Aorta (tissue), 5 donors: ENCODE data around the gene OR2V1. TPM values are rescaled to one million over a fixed set of nuclear protein-coding genes. Genes with fewer than 3 reads are reported as not detected.
"Not testable (repeated sequence)": the region's sequence is repeated elsewhere in the genome, so short reads cannot be mapped to it uniquely, and the experiment has no call there.

Experiments
- ATAC-seq: fragments of 200-7000 bp; cut with Tn5 transposase; one replicate; pipeline ENCODE4 v1.9.1; 2022; ENCODE audit warnings: moderate library complexity; ENCODE audit not compliant: low FRiP score
- DNase-seq, 2 donors: peaks; one replicate each; pipeline ENCODE4 v3.0.0-alpha.2; 2020
- H3K27ac ChIP-seq, 2 donors: one replicate each; pipeline ENCODE4 v1.5.1; 2013; ENCODE audit warnings: low read length in 2 of 2, mild to moderate bottlenecking in 2 of 2, moderate library complexity in 2 of 2, control low read depth in 1 of 2, inconsistent platforms in 1 of 2, low read depth in 1 of 2
- H3K27me3 ChIP-seq, 2 donors: one replicate each; pipeline ENCODE4 v1.6.1; 2013; ENCODE audit warnings: control low read depth in 1 of 2, low read length in 1 of 2, mild to moderate bottlenecking in 1 of 2, moderate library complexity in 1 of 2; ENCODE audit not compliant: insufficient read depth in 2 of 2, control insufficient read depth in 1 of 2
- H3K36me3 ChIP-seq, 2 donors: one replicate each; pipeline ENCODE4 v1.6.1; 2013; ENCODE audit warnings: control low read depth in 1 of 2, low read length in 1 of 2, mild to moderate bottlenecking in 1 of 2; ENCODE audit not compliant: insufficient read depth in 2 of 2, control insufficient read depth in 1 of 2
- H3K4me1 ChIP-seq, 2 donors: one replicate each; pipeline ENCODE4 v1.6.1; 2013; ENCODE audit warnings: low read length in 2 of 2, control low read depth in 1 of 2, mild to moderate bottlenecking in 1 of 2, moderate library complexity in 1 of 2; ENCODE audit not compliant: insufficient read depth in 2 of 2, control insufficient read depth in 1 of 2
- H3K4me3 ChIP-seq, 2 donors: one replicate each; pipeline ENCODE4 v1.5.1; 2013; ENCODE audit warnings: low read length in 2 of 2, control low read depth in 1 of 2, mild to moderate bottlenecking in 1 of 2
- H3K9me3 ChIP-seq: one replicate; pipeline ENCODE4 v1.6.1; 2013; ENCODE audit warnings: mild to moderate bottlenecking, low read length; ENCODE audit not compliant: control insufficient read depth
- WGBS, 2 donors: extraction: QIAGEN DNeasy Blood & Tissue Kit; methylation state at CpG; one replicate each; pipeline ENCODE4 v1.1.7; 2013; 5-methylcytosine and 5-hydroxymethylcytosine counted together
- intact Hi-C, 2 donors: fragments of 100-400 bp; cut with DNase I; formaldehyde crosslinking; loops; one replicate each; pipeline versions ENCODE4 v1.14.2 to v1.15.0; 2022
- polyA plus RNA-seq, 2 donors: library from polyadenylated mRNA; stranded (reverse); fragments of 200-250 nt; gene quantifications; one replicate each; pipeline ENCODE4 v1.2.3, GENCODE V29; 2013
- total RNA-seq, 2 donors: library from RNA; stranded (reverse); fragmentation: NEBNext Ultra II Directional; extraction: Animal tissue kit (Norgen Biotek cat#: 25700); gene quantifications; one replicate each; pipeline ENCODE4 v1.2.1, GENCODE V29; 2021
- donor health status: healthy with polysubstance abuse.
- donor health status: Bipolar disorder and iron deficiency.
- donor health status: DM: no; HTN: no; CAD: no.
- donor health status: DM: no; HTN: no; CAD: no.
- donor health status: DM: yes; HTN: yes; CAD: no.

Gene OR2V1
- total and polyA plus RNA-seq, 4 donors = not detected

DNA sequence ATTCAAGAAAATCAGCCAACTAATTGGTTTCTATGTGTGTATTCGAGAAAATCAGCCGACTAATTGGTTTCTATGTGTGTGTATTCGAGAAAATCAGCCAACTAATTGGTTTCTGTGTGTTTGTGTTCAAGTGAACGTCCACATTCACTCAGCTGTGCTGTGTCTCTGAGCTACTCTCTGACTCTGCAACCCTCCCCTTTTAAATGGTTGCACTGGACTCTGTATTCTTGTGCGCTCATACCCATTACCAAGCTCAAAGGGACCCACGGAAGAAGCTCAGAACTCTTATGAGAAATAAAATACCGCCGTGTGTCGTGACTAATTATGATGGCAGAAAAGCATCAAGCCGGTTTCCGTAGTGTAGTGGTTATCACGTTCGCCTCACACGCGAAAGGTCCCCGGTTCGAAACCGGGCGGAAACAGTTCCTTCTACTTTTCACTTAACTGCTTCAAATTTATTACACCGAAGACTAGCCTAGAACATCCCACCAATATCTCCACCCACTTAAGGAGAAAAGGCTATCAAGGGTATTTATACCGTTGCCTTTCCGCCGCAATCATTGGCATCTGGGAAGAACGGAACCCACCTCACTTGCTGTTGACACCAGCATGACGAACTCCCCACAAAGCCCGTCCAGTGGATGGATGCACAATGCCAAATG is 34.1 kb downstream of the OR2V1 start:
- DNase-seq, H3K4me1 ChIP-seq, H3K9me3 ChIP-seq, intact Hi-C loops, H3K27ac ChIP-seq, H3K27me3 ChIP-seq, H3K4me3 ChIP-seq, ATAC-seq, H3K36me3 ChIP-seq: not testable (repeated sequence)
- no CpG with 5 or more reads among the region's 26 CpGs for WGBS, 2 donors

DNA sequence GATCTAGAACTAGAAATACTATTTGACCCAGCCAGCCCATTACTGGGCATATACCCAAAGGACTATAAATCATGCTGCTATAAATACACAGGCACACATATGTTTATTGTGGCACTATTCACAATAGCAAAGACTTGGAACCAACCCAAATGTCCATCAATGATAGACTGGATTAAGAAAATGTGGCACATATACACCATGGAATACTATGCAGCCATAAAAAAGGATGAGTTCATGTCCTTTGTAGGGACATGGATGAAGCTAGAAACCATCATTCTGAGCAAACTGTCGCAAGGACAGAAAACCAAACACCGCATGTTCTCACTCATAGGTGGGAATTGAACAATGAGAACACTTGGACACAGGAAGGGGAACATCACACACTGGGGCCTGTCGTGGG is 35.8 kb downstream of the OR2V1 start:
- H3K27me3 ChIP-seq = not testable (repeated sequence)

DNA sequence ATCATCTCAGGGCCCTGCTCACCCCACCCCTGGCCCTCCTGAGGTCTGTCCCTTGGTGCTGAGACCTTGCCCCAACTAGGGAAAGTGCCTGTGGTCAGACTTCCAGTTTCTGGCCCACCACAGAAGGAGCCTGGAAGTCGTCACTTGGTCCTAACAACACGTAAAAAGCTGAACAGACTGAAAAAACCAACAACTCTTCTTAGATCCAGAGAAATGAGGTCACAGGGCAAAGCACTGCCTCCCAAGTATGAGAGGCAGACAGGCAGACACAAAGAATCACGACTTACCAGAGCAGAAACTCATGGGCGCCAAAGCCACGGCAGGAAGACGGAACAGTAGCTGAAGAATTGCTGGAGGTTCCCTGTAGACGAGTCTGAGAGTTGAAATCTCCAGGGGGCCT is 38.5 kb downstream of the OR2V1 start:
- H3K36me3 ChIP-seq = no peaks in the 10 kb centered on the region
- no peaks in the 10 kb centered on the region for H3K4me1 ChIP-seq
- no peak overlapping the region for H3K27ac ChIP-seq
- intact Hi-C loops = no loop called here
- no peak for ATAC-seq
- DNase-seq = no peak
- no peaks in the 10 kb centered on the region for H3K9me3 ChIP-seq
- H3K27me3 ChIP-seq = no peaks in the 10 kb centered on the region
- 54 to 59% methylated on average over 7 of the region's 7 CpGs for WGBS, 2 donors
- no peak overlapping the region for H3K4me3 ChIP-seq

More for the DNA sequence above, 35.8 kb downstream of the OR2V1 start:
- H3K4me3 ChIP-seq, H3K4me1 ChIP-seq, H3K27ac ChIP-seq, H3K9me3 ChIP-seq, intact Hi-C loops, ATAC-seq, DNase-seq, H3K36me3 ChIP-seq: not testable (repeated sequence)
- 79% methylated on average over 3 of the region's 3 CpGs; no CpG with 5 or more reads in 1 of the 2 donors for WGBS, 2 donors

DNA sequence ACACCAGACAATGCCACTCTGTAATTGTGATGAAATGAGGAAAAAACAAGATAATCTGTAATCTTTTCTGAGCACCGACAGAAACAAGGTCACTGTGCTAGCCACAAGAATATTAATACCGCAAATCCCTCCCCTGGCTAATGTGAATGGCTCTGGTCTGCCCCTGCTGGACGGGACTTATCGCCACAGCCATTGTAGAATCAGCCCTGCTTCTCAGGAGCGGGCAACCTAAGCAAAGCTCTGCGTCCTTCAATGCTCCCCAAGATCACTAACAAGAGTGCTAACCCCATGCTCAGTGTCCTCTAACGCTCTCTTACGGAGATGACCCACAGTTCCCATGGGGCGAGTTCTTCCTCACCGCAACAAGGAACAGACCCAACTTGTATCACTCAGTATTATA is 42.7 kb downstream of the OR2V1 start:
- Histone ChIP-seq H3K27ac (no peak overlapping the region), H3K4me1 (no peaks in the 10 kb centered on the region), H3K4me3 (no peak overlapping the region), H3K36me3 (no peaks in the 10 kb centered on the region), H3K27me3 (no peaks in the 10 kb centered on the region), H3K9me3 (no peaks in the 10 kb centered on the region)
- WGBS, 2 donors = 43 to 55% methylated on average over 10 of the region's 10 CpGs
- intact Hi-C loops = no loop called here
- DNase-seq (no peak), ATAC-seq (no peak)

DNA sequence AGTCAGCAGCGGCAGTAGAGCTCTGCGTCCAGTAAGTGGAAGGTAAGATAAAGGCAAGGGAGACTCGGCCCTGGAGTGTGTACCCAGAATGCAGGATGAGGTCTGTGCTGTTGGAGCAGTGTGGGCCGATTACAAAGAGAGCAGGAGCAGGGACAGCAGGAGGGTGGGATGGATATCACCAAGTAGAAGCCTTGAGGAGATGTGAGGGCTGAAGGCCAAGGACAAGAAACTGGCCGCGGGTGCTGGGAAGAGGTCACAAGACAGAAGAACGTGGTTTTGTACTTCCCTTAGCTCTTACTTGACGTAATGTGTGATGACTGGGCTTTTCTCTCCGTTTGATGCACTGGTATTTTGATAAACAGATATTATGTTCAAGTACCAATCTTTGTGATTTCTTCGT is 43.7 kb downstream of the OR2V1 start:
- Histone ChIP-seq H3K4me1 (no peaks in the 10 kb centered on the region), H3K9me3 (no peaks in the 10 kb centered on the region), H3K27ac (no peak overlapping the region), H3K36me3 (no peaks in the 10 kb centered on the region), H3K4me3 (no peak overlapping the region), H3K27me3 (no peaks in the 10 kb centered on the region)
- ATAC-seq = no peak
- intact Hi-C loops = no loop called here
- DNase-seq = no peak
- 80% methylated on average over 10 of the region's 10 CpGs for WGBS, 2 donors

DNA sequence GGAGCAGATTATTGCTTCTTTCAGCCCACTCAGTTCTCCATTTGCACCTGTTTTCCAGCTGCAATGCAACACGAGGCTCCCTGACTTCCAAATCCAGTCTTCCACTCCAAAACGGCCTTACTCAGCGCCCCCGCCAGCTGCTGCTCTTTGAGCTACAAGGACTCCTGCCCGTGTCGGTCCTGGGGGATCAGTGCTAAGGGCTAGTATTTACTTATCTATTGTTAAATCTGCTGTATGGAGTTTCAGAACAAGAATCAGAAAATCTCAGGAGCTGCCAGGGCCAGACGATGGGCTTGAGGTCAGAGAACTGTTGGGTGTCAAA is 44.1 kb downstream of the OR2V1 start:
- no peaks in the 10 kb centered on the region for H3K36me3 ChIP-seq
- H3K4me3 ChIP-seq = no peak overlapping the region
- H3K27me3 ChIP-seq = no peaks in the 10 kb centered on the region
- H3K4me1 ChIP-seq = no peaks in the 10 kb centered on the region
- intact Hi-C loops = no loop called here
- ATAC-seq = no peak
- H3K9me3 ChIP-seq = no peaks in the 10 kb centered on the region
- H3K27ac ChIP-seq = no peak overlapping the region
- no peak for DNase-seq
- WGBS, 2 donors = 49 to 56% methylated on average over 7 of the region's 7 CpGs

DNA sequence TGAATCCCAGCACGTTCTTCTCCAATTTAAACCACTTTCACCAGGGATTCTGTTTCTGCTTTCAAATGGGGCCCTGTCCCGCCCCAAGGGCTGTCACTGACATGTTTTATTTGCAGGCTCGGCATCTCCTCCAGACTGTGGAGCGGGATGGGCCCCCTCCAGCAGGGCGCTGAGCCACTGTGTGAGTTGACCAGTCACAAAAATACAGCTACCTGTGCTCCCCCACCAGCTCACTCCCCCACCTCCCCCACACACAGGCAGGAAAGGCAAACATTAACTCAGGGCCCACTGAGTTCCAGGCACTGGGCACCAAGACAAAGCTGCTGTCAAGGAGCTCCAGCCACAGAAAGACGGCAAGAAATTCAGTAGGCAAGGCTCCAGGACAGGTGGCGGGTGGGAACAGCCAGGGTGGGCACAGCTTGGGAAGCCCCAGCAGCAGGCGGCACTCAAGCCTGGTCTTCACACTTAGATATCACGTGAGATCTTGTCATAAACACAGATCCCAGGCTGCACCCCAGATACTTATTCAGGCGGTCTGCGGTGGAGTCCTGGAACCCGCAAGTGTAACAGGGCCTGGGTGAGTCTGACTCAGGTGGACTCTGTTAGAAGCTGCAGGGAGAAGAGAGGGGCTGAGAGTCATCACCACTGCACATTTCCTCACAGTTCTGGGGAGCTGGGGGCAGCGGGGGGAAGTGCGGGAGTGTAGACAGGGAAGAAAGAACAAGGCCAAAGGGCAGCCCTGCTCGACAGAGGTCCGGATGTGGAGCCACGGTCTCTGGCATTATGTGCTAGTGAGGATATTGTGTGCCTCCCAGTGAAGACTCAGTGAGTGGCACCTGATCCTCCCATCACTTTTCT is 44.7 kb downstream of the OR2V1 start:
- Histone ChIP-seq H3K4me1 (no peaks in the 10 kb centered on the region), H3K36me3 (no peaks in the 10 kb centered on the region), H3K4me3 (no peak overlapping the region), H3K9me3 (no peaks in the 10 kb centered on the region), H3K27ac (no peak overlapping the region), H3K27me3 (no peaks in the 10 kb centered on the region)
- WGBS, 2 donors = 44 to 51% methylated on average over 17 of the region's 17 CpGs
- DNase-seq = no peak
- intact Hi-C loops = no loop called here
- ATAC-seq = no peak

DNA sequence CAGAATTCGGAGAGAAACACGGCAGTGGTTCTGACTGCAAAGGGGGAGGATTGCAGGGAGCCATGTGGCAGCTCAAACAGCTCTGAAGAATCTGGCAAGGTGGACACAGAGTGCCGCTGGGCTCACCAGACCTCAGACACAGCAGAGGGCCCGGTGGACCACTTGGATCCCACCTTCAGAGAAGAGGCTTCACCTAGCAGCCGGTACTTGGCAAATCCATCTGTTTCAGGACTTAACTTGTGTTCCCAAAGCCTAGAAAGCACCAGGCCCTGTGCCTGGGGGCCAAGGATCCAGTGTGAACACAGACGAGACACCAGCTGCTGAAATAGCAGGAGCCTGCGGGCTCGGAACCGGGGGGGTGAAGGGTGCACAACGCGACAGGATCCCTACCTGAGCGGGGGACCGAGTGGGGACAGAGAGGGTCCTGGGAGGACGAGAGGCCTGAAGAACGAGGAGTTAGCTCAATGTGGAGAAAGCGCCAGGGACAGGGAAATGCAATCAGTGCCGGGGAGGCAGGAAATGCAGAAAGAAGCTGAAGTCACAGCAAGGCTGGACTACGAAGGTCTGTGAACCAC is 46.3 kb downstream of the OR2V1 start:
- Histone ChIP-seq H3K4me3 (no peak overlapping the region), H3K9me3 (peaks cover 2% of the 10 kb centered on the region), H3K4me1 (no peaks in the 10 kb centered on the region), H3K27me3 (no peaks in the 10 kb centered on the region), H3K27ac (no peak overlapping the region), H3K36me3 (no peaks in the 10 kb centered on the region)
- ATAC-seq (no peak), DNase-seq (no peak)
- WGBS, 2 donors = 40 to 49% methylated on average over 18 of the region's 18 CpGs
- intact Hi-C loops = no loop called here

DNA sequence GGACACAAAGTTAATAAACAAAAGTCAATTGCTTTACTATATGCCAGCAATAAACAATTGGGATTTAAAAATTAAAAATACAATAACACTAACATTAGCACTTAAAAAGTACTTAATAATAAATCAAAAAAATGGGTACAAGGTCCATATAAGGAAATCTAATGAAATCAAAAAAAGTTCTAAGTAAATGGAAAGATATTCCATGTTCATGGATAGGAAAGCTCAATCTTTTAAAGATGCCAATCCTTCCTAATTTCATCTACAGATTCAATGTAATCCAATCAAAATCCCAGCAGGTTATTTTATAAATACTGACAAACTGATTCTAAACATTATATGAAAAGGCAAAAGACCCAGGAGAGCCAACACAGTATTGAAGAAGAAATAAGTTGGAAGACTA is 49.0 kb downstream of the OR2V1 start:
- Histone ChIP-seq H3K27me3 (no peaks in the 10 kb centered on the region), H3K36me3 (no peaks in the 10 kb centered on the region), H3K4me3 (no peak overlapping the region), H3K9me3 (peaks cover 2% of the 10 kb centered on the region), H3K27ac (no peak overlapping the region), H3K4me1 (no peaks in the 10 kb centered on the region)
- intact Hi-C loops = no loop called here
- ATAC-seq (no peak), DNase-seq (no peak)
